Fibroblast of skin of left biceps (primary cell): ENCODE data around the gene SGF29.
"Not testable (repeated sequence)": the region's sequence is repeated elsewhere in the genome, so short reads cannot be mapped to it uniquely, and the experiment has no call there.

Experiments used
- DNase-seq, 2 experiments: peaks; one replicate each; pipeline ENCODE4 v3.0.0-alpha.2; 2013; ENCODE audit warnings: low read depth in 2 of 2

SGF29 gene

DNA sequence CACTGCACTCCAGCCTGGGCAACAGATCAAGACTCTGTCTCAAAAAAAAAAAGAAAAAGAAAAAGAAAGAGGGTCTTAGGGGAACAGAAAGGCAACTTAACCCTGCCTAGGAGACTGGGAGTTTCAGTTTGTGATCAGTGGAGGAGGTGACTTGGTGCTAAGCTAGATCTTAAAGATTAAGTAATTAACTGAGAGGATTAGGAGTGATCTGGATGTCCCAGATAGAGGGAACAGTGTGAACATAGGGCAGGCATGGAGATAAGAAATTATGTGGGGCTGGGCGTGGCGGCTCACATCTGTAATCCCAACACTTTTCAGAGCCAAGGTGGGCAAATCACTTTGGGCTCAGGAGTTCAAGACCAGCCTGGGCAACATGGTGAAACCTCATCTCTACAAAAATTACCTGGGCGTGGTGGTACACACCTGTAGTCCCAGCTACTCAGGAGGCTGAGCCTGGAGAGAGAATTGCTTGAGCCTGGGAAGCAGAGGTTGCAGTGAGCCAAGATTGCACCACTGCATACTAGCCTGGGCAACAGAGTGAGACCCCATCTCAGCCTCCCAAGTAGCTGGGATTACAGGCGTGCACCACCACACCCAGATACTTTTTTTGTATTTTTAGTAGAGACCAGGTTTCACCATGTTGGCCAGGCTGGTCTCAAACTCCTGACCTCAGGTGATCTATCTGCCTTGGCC is 12.7 kb downstream of the SGF29 start:
- not testable (repeated sequence) for DNase-seq

DNA sequence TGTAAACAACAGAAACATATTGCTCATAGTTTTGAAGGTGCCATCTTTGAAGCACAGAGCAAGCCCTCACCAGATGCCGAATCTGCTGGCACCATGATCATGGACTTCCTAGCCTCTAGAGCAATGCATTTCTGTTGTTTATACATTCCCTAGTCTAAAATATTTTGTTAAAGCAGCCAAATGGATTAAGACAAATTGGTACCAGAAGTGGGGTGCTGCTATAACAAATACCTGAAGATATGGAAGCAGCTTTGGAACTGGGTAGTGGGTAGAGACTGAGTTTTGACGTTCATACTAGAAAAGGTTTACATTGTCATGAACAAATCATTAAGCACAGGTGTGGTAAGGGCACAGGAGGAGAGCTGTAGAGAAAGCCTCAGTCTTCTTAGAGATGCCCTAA is 13.6 kb downstream of the SGF29 start:
- no peak for DNase-seq

DNA sequence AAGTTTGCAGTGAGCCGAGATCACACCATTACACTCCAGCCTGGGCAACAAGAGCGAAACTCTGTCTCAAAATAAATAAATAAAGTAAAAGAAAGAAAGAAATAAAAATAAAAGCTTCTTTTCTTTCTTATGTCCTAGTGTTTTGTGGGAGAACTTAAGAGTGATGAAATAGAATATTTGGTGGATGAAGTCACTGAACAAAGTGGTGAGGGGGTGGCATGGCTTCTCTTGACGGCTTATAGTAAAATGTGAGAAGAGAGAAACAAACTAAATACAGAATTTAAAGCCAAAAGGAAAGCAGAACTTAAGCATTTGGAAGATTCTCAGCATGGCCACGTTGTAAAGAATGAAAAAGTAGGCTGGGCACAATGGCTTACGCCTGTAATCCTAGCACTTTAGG is 15.3 kb downstream of the SGF29 start:
- no peak for DNase-seq

DNA sequence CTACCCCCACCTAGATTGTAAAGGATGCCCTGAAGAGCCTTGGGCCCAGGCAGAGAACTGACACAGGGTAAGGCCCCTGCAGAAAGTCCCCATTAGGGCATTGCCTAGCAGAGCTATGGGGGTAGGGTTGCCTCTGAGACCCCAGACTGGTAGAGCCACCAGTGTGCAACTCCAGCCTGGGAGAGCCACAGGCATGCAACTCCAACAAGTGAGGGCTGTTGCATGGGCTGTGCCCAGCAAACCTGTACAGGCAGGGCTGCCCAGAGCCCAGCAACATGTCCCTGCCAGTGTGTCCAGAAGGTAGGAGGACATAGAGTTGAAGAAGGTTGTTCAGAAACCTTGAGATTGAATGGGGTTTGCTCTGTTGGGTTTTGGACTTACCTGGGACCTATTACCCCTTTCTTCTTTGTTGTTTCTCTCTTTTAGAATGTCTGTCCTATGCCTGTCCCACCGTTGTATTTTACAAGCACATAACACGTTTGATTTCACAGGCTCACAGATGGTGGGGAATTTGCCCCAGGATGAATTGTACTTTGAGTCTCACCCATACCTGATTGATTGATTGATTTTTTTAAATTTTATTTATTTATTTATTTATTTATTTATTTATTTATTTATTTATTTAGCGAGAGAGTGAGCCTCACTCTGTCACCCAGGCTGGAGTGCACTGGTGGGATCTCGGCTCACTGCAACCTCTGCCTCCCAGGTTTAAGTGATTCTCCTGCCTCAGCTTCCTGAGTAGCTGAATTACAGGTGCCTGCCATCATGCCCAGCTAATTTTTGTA is 16.4 kb downstream of the SGF29 start:
- no peak for DNase-seq

DNA sequence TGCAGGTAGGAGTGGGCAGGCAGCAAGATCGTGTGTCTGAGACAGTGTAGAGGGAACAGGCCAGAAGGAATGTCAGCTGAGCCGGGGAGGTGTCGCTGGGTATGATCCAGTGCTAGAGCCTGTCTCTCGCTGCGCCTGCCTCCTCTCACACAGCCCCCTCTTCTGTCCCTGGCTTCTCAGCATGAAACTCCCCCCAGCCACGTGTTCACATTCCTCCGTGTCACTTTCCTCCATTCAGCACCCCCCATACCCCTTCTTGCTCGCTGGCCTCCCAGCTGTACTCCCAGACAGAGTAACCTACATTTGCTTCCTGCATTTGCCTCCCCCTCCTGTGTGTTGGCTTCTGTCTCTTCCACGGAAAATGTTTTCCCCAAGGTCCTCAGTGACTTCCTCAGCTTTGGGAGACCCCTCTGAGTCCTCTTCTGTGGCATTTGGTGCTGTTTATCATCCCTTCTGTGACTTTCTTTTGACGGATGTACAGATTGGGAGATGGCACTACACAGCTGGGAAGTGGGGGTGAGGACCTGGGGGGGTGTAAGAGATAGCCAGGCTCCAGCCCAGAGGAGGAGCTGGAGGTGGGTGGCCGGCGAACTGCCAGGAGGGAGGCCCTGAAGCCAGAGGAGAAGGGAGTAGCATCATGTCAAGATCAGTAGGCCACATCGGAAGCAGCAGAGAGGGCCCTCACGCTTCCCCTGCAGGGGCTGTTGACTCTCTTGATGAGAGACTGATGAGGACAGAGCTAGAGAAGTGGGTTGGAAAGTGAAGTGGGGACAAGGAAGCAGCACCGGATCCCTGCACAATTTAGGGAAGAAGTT is 19.2 kb downstream of the SGF29 start:
- peak in 1 of 2 experiments; percentile 19 for DNase-seq

DNA sequence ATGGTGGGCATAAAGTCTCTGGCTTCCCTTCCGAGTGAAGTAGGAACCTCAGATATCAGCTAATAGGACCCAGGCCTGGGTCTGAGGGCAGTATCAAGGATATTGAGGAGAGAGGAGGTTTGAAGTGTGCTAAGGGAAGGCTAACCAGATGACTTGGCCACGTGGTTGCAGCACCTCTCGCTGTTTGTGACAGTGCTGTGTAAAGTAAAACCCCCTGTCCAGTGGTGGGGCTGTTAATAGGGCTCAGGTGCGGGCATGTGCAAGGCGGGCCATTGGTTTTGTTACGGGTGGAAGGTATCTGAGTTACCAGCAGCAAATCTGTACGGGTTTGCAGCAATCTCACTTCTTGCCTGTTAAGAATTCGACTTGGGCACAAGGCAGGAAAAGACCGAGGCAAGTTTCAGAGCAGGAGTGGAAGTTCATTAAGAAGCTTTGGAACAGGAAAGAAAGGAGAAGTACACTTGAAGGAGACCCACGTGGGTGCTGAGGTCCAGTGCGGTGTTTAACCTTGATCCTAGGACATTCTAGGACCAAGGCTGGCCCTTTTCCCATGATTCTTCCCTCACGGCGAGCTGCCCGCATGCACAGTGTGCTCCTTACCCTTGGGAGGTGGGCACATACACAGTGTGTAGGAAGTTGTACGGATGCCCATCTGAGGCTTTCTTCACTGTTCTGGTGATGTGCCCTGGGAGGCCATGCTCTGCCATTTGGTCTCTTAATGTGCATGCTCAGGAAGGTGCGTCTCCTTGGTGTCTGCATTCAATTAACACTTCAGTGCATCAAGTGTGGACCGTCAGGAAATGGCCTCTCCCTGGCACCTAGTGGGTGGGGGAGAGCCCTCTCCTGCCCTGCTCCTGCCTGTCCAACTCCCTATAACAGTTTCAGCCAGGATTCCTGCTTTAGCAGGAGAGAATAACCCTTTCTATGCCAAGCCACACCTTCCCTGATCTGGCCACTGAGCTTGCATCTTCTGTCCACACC is 20.3 kb downstream of the SGF29 start:
- no peak for DNase-seq

DNA sequence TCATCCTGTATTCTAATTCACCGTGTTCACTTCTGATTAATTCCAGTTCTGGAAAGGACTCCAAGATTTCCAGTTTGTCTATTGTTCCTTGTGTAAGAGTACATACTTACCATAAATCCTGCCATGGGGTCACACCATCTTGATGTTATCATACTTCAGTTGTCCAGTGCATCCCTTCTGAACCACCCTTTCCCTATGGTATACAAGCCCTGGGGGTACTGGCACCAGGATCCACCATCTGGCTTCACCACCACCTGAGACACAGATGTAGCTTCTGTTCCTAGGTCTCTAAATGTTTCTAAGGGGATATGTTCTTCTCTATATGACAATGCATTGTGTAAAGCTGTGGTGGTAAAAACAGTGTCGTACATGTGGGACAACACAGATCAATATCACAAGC is 21.2 kb downstream of the SGF29 start:
- DNase-seq = no peak

DNA sequence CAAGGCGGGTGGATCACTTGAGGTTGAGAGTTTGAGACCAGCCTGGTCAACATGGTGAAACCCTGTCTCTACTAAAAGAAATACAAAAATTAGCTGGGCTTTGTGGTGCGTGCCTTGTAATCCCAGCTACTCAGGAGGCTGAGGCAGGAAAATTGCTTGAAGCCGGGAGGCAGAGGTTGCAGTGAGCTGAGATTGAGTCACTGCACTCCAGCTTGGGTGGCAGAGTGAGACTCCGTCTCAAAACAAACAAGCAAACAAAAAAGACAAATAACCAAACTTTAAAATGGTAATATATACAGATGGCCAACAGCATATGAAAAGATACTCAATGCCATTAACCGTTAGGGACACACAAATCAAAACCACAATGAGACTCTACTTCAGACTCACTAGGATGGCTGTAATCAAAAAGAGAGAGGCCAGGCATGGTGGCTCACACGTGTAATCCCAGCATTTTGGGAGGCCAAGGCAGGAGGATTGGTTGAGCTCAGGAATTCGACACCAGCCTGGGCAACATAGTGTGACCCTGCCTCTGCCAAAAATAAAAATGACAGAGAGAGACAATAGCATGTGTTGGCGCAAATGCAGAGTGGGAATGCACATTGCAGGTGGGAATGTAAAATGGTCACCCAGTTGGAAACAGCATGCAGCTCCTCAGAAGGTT is 21.9 kb downstream of the SGF29 start:
- DNase-seq = no peak

DNA sequence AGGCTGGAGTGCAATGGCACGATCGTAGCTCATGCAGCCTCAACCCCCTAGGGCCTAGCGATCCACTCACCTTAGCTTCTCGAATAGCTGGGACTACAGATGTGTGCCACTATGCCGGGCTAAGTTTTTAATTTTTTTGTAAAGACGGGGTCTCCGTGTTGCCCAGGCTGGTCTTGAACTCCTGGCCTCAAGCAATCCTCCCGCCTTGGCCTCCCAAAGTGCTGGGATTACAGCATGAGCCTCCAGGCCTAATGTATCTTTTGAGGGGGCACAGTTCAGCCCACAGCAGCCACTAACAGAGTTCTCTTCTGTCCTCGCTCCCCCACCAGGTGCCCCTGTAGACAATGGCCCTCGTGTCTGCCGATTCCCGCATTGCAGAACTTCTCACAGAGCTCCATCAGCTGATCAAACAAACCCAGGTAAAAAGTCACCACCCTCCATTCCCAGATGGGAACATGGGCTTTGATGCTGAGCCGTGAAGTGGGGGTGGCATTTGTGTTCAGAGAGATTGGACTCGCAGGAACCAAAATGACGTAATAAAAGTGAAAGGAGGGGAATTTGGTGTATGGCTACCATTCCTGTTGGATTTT is 27.1 kb downstream of the SGF29 start:
- DNase-seq = no peak

DNA sequence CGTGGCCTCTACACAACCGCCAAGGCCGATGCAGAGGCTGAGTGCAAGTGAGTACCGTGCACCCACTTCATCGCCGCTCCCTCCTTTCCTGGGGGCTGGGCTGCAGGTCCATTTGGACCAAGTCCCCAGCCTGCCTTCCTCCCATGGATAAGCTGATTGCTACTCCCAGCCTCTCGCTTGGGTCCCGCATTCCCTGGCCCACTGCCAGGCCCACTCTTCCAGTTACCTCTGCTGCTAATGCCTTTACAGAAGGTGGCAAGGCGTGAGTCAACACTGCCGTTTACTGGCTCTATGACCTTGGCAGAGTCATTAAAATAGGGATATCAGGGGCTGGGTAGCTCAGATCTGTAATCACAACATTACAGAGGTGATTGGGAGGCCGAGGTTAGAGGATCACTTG is 32.0 kb downstream of the SGF29 start:
- DNase-seq = no peak

DNA sequence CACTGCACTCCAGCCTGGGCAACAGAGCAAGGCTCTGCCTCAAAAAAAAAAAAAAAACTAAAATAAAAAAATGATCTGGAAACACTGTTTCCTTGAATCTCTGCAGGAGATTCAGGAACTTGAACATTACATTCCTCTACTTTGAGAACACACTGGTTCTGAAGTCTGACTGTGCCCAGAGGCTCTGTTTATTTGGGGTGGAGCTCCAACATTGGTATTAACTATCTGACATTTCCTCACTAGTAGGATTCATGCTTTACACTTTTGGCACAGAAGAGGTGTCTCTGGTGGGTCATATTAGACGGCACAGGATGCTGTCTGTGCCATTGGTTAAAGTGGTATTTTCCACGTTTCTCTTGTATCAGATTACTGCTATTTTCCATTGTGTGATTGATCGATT is 32.7 kb downstream of the SGF29 start:
- no peak for DNase-seq

DNA sequence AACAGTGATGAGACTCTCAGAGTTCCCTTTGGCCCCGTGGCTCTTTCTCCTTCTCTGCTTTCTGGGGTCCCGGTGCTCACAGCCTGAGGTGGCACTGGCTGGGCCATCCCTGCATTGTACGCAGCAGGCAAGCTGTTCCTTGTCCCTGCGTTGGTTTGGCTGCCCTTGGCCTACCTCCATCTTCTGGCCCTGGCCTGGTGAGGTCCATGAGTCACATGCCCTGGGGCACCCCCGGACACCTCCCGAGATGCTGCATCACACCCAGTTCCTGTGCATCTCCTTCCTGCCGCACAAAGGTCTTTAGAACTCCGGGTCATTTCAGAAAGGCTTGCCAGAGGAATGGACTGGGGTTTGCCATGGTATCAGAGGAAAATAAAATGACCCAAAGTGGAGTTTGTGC is 33.7 kb downstream of the SGF29 start:
- DNase-seq = no peak

DNA sequence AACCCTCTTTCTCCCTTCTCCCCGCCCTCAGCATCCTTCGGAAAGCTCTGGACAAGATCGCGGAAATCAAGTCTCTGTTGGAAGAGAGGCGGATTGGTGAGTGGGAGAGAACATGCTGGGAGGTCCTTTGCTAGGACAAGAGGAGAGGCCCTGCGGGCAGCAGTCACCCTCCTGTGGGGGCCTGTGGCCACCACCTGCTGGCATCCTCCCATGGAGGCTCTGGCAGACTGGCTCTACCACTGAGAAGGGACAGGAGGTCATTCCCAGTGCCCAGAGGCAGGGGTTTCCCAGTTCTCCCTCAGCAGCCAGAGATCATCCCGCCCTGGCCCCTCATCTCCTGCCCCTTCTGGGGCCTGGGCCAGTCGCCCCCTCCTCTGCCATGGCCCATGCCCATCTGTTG is 35.3 kb downstream of the SGF29 start:
- no peak for DNase-seq

DNA sequence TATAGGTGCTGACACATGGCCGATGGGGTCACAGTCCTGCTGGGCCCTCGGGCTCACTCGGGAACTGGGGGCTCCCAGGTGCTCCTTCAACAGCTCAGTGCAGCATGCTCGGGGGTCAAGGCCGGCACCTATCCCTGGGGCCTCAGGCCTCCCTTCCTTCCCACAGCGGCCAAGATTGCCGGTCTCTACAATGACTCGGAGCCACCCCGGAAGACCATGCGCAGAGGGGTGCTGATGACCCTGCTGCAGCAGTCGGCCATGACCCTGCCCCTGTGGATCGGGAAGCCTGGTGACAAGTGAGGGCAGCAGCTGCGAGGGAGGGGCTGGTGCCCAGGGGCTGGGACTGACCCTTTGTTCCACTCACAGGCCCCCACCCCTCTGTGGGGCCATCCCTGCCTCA is 36.2 kb downstream of the SGF29 start:
- no peak for DNase-seq

DNA sequence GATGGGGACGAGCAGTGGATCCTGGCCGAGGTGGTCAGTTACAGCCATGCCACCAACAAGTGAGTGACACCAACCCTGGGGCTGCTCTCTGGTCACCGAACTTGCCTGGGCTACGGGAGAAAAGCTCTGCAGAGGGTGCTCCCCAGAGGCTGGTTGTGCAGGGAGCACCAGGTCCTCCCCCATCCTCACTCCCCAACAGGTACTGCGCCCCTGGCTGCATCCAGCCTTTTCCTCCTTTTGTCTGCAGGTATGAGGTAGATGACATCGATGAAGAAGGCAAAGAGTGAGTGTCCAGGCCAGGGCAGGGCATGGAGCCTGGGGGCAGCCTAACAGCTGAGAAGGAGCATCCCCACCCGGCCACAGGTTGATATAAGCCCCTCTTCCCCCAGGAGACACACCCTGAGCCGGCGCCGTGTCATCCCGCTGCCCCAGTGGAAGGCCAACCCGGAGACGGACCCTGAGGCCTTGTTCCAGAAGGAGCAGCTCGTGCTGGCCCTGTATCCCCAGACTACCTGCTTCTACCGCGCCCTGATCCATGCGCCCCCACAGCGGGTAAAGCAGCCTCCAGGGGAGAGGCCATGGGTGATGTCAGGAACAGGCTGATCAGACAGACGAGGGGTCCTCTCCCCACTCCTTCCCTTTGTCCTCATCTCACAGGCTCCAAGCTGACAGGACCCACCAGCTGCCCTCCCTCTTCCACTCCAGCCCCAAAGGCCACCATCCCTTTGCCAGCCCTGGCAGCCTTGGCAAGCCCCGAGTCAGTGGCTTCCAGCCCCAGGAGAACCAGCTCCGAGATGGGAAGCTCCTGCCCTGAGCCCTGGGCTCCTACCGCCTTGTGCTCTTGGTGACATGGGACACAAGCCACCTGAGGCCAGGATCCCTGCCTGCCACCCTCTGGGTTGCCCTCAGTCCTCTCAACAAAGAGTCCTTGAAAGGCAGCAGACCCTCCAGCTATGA is 36.9 kb downstream of the SGF29 start:
- no peak for DNase-seq

DNA sequence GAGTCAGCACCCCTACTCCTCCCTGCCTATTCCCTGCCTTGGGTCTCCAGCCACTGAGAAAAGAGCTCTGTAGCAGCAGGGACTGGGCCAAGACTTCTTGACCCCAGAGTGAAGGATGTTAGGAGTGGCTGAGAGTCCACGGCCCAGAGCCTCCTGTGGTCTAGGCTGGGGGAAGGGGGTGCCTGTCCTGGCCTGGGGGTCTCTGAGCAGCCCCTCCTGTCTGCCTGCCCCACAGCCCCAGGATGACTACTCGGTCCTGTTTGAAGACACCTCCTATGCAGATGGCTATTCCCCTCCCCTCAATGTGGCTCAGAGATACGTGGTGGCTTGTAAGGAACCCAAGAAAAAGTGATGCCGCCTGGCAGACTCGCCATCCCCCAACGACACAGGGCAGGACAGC is 37.6 kb downstream of the SGF29 start:
- no peak for DNase-seq

DNA sequence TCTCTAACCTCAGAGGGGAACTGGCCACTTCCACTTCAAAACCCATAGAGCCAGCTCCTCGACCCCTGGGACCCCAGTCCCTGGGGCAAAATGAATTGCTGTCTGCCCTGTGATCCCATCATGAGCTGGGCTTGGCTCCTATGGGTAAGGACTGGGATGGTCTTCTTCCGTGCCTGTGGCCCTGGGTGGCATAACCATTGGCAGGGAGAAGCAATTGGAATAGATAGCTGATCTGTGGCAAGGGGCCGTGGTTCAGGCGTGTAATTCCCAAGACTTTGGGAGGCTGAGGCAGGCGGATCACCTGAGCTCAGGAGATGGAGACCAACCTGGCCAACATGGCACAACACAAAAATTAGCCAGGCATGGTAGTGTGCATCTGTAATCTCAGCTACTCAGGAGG is 38.8 kb downstream of the SGF29 start:
- no peak for DNase-seq

DNA sequence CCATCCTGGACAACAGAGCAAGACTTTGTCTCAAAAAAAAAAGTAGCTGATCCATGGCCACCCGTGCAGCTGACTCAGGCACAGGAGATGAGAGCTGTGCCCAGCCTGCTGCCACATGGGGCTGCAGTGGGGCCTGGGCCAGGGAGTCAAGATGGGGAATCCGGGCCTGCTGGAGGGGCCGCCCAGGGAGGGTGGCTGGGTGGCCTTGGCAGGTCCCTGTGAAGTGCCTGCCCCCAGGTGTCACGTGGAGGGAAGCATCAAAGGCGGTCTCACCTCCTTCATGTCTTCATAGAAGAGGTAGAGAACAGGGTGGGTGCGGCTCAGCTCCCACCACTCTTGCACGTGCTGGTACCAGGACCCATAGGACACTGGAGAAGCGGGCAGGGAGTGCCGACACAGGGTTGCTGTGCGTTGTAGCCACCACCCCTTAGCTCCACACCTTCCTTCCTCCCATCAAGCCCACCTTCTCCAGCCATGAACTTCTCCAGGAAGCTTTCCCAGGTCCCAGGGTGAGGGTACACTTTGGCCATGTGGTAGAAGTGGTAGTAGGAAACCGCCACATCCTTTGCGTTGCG is 39.3 kb downstream of the SGF29 start:
- no peak for DNase-seq

DNA sequence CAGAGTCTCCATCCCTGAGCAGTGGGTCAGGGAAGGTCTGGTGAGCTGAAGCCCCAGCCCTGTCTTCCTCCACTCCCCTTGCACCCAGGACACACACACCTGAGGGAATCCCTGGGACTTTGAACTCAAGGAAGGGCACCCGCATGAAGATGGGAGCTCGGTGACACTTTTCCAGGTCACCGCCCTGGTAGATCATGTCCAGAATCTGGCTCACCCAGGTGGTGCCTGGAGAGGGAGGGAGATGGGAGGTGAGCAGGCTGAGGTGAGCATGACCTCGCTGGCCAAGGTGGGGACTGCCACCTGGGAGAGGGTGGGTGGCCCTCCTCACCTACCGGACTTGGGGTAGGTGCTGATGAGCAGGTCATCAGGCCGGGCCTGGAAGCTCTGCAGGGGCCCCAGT is 41.7 kb downstream of the SGF29 start:
- DNase-seq = not testable (repeated sequence)
